NCI-H1417 treated with DMSO at 0.1 percent for 48 hours (cell line): ENCODE data around the gene CPN1.

Source experiments
- DNase-seq: peaks from one replicate; lab custom pipeline; 2025; lab: John Stamatoyannopoulos, UW

CPN1 gene

GRCh38 chr10:99996671-99997648 lies 84.7 kb downstream of the CPN1 start:
- DNase-seq = no peak

- no peak for DNase-seq
Measured at GRCh38 chr10:99995713-99996112, 86.0 kb downstream of the CPN1 start.

- no peak for DNase-seq
Measured at GRCh38 chr10:99995269-99995668, 86.4 kb downstream of the CPN1 start.

- no peak for DNase-seq
Measured at GRCh38 chr10:99994801-99995200, 86.9 kb downstream of the CPN1 start.

- no peak for DNase-seq
Measured at GRCh38 chr10:99993701-99994689, 87.7 kb downstream of the CPN1 start.
